ENCODE measurements around the gene SLC25A23.

The SLC25A23 gene

DNA sequence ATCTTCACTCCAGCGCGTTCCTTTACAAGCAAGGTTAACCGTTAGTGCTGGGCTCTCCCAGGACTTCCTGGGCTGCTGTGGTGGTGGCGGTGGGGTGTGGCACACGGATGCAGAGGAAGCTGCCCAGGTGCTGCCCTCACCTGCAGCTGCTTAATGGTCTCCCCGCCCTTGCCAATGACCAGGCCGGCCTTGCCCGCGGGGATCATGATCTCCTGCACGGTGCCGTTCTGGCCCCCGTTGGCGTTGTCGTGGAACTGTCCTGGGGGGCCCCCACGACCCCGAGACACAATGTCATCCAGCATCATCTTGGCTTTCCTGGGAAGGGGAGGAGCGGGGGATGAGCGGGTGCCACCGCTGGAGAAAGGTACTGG lies 41.0 kb downstream of the SLC25A23 start:
- Histone ChIP-seq H3K36me3 (replicated peaks) (peaks cover 90% of the 10 kb centered on the region), H3K4me1 (peaks cover 6% of the 10 kb centered on the region; the same call in 1 of the 2 replicates), H3K4me3 (no peak overlapping the region), H3K9me3 (no peaks in the 10 kb centered on the region), H3K27me3 (ENCODE audit: low read depth) (no peaks in the 10 kb centered on the region)
- in situ Hi-C loops (cut with MboI; ENCODE audit: low sequenced_read_pairs) = no loop called here
- DNase-seq (ENCODE audit: low spot score in 2 of 2) = no peak

DNA sequence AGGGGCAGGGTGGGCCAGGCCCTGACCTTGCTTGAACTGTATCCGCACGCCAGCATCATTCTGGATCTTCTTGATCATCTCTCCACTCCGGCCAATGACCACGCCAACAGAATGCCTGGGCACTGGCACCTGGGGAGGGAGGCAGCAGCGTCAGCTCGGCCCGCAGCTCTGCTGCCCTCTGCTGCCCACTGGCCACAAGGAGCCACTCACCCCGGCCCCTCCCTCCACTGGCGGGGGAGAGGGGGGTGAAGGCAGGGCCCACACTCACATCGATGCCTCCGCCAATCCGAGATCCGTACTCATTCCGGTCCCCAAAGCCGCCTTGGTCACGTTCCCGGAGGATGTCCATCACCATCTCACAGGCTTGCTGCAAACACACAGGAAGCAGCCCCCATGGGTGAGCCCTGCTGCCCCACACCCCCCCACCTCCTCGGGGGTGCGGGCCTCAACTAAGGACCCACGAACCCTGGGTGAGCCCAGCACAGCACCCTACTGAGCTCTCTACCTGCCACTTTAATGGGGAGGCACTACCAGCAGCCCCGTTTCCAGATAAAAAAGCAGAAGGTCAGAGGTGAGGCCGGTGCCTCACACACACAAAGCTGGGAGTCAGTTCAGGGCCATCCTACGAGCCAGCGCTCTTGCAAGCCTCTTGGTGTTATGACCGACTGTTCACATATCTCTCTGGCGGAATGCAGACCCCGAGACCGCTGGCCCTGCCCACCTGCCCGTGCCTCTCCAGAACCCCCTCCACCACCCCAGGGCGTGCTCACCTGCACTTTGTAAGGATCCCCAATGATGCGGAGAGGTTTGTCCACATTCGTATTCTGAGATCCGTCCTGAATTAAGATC lies 41.7 kb downstream of the SLC25A23 start:
- H3K36me3 ChIP-seq (replicated peaks) = peaks cover 88% of the 10 kb centered on the region
- in situ Hi-C loops (cut with MboI; ENCODE audit: low sequenced_read_pairs) = no loop called here
- H3K27me3 ChIP-seq (ENCODE audit: low read depth) = no peaks in the 10 kb centered on the region
- H3K9me3 ChIP-seq = no peaks in the 10 kb centered on the region
- H3K4me1 ChIP-seq = peaks cover under 1% of the 10 kb centered on the region; the same call in 1 of the 2 replicates
- H3K4me3 ChIP-seq = no peak overlapping the region
- DNase-seq (ENCODE audit: low spot score in 2 of 2) = no peak

DNA sequence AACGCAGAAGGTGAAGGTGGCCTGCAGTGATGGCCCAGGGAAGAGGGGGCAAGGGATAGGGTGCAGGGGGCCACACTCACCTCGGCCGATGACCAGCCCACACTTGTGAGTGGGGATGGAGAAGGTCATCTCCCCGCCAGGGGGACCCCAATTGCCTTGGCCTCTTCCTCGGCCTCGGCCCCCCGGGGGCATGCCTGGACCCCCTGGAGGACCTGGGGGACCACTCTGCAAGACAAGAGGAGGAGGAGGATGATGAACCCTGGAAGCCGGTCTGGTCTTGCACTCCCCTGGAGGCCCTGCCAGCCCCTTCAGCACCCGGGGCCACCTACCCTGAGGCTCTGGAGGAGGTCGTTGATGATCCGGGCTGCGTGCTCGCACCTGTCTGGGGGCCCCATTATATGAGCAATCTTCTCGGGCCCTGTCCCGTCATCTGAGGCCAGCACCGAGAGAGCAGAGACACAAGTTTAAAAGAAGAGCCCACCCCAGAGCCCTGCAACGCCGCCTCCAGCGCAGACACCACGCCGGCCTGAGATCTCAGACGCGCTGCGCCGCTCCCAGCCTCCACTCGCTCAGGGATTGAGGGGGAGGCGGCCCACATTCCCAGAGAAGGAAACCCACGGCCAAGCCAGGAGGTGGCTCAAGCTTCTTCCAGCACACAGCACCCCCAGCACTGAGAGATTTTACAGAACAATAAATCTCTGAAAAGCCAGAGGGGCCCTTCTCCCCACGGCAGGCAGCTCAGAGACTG lies 42.8 kb downstream of the SLC25A23 start:
- in situ Hi-C loops (cut with MboI; ENCODE audit: low sequenced_read_pairs) = no loop called here
- Histone ChIP-seq H3K27me3 (ENCODE audit: low read depth) (no peaks in the 10 kb centered on the region), H3K9me3 (no peaks in the 10 kb centered on the region), H3K4me3 (no peak overlapping the region), H3K4me1 (no peaks in the 10 kb centered on the region), H3K36me3 (replicated peaks) (peaks cover 77% of the 10 kb centered on the region)
- no peak for DNase-seq (ENCODE audit: low spot score in 2 of 2)

DNA sequence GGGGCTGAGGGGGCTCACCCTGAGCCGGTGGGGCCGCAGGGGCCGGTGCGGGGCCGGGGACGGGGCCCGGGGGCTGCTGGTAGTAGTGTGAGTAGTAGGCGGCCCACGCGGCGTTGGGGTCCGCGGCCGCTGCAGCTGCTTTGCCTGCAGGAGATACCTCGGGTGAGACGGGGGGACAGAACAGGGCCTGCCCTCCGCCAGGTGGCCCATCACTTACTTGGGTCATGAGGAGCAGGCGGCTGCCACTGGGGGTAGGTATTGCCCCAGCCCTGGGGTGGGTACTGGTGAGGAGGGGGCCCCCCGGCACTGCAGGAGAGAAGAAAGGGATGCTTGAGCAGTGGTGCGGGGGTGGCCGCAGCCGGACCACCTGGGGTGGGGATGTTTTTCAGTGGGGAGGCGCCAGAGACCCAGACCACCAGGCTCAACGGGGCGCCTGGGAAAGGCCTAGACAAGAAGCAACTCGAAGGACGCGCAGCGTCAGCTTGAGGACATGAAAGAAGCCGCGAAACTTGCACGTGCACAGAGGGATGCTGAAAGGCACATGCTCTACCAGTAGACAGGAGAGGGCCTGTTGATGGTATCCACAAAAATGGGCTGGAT lies 43.9 kb downstream of the SLC25A23 start:
- in situ Hi-C loops (cut with MboI; ENCODE audit: low sequenced_read_pairs) = no loop called here
- no peak for DNase-seq (ENCODE audit: low spot score in 2 of 2)
- no peak overlapping the region for H3K4me3 ChIP-seq
- H3K4me1 ChIP-seq = no peaks in the 10 kb centered on the region
- no peaks in the 10 kb centered on the region for H3K9me3 ChIP-seq
- H3K36me3 ChIP-seq (replicated peaks) = peaks cover 65% of the 10 kb centered on the region
- H3K27me3 ChIP-seq (ENCODE audit: low read depth) = no peaks in the 10 kb centered on the region

DNA sequence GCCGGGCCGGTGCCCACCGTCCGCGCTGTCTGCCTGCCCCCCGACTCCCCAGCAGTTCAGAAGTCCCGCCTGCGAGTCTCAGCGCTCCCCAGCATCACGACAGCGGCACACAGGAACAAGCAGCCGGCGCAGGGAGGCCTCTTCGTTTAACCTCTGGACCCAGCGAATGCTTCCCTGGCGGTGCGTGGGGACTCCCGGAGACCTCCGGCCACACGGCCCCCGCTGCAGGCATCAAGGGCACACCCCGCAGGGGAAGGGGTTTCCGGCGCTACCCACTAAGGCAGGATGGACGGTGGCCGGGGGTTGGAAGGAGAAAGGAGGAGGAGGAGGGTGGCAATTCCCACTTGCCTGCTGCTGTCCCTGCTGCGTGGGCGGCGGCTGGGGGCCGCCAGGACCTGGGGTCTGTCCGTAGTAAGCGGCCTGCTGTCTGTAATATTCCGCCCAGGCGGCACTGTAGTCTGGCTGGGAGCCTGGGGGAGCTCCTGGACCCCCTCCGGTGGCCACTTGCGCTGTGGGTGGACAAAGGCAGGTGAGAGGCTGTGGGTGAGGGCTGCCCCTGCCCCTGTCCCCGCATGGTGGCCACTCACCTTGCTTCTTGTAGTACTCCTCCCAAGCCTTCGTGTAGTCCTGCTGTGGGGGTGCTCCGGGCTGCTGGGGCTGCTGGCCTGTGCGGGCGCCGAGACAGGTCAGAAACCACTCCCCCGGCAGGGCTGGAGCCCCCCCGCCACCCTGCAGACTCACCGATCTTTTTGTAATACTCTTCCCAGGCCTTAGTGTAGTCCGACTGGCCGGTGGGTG lies 44.6 kb downstream of the SLC25A23 start:
- no peaks in the 10 kb centered on the region for H3K27me3 ChIP-seq (ENCODE audit: low read depth)
- no peaks in the 10 kb centered on the region for H3K9me3 ChIP-seq
- no peak overlapping the region for H3K4me3 ChIP-seq
- peaks cover 58% of the 10 kb centered on the region for H3K36me3 ChIP-seq (replicated peaks)
- no peak for DNase-seq (ENCODE audit: low spot score in 2 of 2)
- no peaks in the 10 kb centered on the region for H3K4me1 ChIP-seq
- in situ Hi-C loops (cut with MboI; ENCODE audit: low sequenced_read_pairs) = no loop called here

DNA sequence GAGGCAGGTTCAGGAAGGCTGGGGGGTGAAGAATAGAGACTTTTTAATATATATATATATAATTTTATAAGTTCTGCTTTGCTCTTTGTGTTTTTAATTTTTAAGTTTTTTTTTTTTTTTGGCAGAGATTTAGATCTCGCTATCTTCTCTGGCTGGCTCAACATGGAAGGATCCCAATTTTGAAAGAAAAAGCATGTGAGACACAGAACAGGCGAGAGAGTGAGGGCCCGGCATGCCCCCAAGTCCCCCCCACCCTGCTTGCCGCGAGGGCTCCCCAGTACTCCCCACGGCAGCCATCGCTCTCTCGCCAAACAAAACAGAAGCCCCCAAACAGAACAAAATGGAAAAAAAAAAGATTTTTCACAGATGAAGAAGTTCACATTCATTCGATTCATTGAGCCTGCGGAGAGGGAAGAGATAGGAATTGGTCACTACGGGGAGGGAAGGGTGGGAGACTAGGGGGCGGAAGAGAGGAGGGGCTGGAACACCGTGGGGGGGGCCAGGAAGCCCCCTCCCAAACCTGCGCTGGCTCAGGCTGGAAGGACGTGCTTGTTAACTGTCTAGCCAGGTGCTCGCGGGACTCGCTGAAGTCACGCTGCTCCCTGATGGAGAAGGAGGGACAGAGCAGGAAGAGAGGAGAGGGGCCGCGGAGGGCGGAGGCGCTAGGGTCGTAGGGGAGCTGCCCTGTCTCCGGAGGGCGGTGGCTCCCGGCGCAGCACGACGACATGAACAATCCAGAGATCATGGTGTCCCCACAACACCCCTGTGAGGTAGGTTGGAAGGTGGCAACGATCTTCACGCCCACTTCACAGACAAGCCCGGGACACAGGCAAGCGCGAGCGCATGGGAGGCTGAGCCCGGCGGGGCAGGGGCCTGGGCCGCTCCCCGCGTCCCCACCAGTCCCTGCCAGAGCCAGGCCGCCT lies 45.6 kb downstream of the SLC25A23 start:
- Histone ChIP-seq H3K4me3 (no peak overlapping the region), H3K9me3 (no peaks in the 10 kb centered on the region), H3K27me3 (ENCODE audit: low read depth) (no peaks in the 10 kb centered on the region), H3K36me3 (replicated peaks) (peaks cover 48% of the 10 kb centered on the region), H3K4me1 (no peaks in the 10 kb centered on the region)
- no peak for DNase-seq (ENCODE audit: low spot score in 2 of 2)
- in situ Hi-C loops (cut with MboI; ENCODE audit: low sequenced_read_pairs) = no loop called here

DNA sequence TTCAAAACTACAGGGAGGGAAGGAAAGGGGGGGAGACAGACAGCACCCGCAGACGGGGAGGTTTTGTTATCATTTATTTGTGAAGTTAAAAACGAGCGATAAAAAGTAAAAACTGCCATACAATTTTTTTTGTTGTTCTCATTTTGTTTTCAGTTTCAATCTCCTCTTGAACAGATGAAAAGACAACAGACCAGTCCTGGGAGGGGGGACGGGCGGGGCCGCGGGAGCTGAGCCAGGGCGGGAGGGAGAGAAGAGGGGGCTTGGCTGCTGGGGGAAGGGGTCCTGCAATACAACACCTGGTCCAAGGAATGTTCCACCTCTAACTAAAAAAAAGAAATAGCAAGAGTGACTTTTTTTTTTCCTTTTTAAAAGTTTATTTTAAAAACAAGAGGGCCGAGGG lies 46.3 kb downstream of the SLC25A23 start:
- no peak for DNase-seq (ENCODE audit: low spot score in 2 of 2)
- Histone ChIP-seq H3K4me3 (no peak overlapping the region), H3K27me3 (ENCODE audit: low read depth) (no peaks in the 10 kb centered on the region), H3K9me3 (no peaks in the 10 kb centered on the region), H3K36me3 (replicated peaks) (peaks cover 41% of the 10 kb centered on the region), H3K4me1 (no peaks in the 10 kb centered on the region)
- in situ Hi-C loops (cut with MboI; ENCODE audit: low sequenced_read_pairs) = no loop called here

DNA sequence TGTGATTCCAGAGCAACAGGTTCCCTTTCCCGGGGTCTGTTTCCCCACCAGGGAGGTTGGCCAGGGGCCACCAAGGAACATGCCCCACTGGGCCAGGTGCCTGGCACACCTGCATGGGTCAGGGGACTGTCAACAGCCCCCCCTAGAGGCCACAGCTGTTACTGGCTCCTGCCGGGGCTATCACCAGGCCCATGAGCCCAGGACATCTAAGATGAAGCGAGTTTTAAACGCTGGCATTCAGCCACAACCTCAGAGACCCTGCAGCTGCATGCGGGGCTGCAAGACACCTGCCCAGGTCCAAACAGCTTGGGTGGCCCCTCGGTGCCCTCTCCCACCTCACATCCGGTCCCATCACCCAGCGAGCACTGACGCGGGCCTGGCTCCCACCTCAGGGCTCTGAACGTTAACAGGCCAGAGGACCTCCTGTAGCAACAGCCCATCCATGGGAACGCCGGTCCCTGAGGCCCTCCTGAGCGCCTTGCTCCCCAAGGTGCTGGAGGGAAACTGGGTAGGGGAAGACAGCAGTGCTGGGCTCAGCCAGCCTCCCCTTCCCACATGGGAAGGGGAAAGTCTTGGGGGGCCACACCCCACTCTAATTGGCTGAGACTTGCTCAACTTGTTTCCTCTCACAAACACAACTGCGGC lies 47.0 kb downstream of the SLC25A23 start:
- no peaks in the 10 kb centered on the region for H3K4me1 ChIP-seq
- peaks cover 34% of the 10 kb centered on the region for H3K36me3 ChIP-seq (replicated peaks)
- H3K9me3 ChIP-seq = no peaks in the 10 kb centered on the region
- H3K4me3 ChIP-seq = no peak overlapping the region
- in situ Hi-C loops (cut with MboI; ENCODE audit: low sequenced_read_pairs) = no loop called here
- DNase-seq (ENCODE audit: low spot score in 2 of 2) = peak in 1 of 2 experiments; percentile 70
- H3K27me3 ChIP-seq (ENCODE audit: low read depth) = no peaks in the 10 kb centered on the region

DNA sequence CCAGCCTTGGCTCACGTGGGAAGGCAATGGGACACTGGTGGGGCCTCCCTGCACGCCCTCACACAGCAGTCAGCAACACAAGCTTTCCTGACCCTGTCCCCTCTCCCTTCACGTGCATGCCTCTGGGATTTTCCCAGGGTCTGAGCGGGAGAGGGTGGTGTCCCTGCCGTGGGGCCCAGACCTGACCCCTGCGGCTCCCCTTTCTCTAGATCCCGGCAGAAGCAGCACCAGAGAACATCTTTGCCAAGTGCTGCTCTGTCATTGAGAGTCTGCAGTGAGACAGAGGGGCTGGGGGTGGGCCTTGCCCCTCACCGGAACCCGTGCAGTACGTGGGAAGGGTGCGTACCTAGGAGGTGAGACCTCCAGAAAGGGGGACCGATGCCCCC lies 47.5 kb downstream of the SLC25A23 start:
- Histone ChIP-seq H3K9me3 (no peaks in the 10 kb centered on the region), H3K27me3 (ENCODE audit: low read depth) (no peaks in the 10 kb centered on the region), H3K4me1 (no peaks in the 10 kb centered on the region), H3K36me3 (replicated peaks) (peaks cover 29% of the 10 kb centered on the region), H3K4me3 (no peak overlapping the region)
- DNase-seq (ENCODE audit: low spot score in 2 of 2) = no peak
- in situ Hi-C loops (cut with MboI; ENCODE audit: low sequenced_read_pairs) = no loop called here

DNA sequence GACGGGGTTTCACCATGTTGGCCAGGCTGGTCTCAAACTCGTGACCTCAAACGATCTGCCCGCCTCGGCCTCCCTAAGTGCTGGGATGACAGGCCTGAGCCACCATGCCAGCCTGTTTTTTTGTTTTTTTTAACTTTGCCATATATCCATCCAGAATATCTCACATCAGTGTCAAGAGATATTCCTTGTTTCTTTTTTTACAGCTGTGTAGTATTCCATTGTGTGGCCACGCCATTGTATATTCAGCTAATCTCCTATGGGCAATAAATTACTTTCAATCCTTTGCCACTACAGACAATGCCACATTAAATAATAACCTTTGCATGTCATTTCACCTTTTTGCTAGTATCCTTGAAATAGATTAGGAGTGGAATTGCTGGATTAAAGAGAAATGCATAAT lies 50.2 kb downstream of the SLC25A23 start:
- H3K4me1 ChIP-seq = no peaks in the 10 kb centered on the region
- H3K9me3 ChIP-seq = no peaks in the 10 kb centered on the region
- in situ Hi-C loops (cut with MboI; ENCODE audit: low sequenced_read_pairs) = no loop called here

DNA sequence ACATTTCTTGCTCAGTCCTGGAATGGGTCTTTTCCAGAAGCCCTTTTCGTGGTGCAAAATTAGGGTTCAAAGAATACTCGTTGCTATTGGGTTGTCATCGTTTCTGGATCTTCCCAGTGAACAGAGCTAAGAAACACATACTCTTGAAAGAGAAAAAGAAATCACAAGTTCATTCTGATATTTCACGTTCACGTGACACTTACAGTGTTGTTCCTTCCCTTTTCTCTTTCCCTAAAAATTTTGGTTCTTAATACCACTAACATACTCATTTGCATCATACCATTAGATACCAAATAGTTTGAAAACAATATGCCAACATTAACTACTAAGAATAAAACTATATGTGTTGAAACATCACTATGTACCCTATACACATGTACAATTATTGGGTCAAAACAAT lies 53.2 kb downstream of the SLC25A23 start:
- Histone ChIP-seq H3K4me3 (no peak overlapping the region), H3K9me3 (no peaks in the 10 kb centered on the region), H3K4me1 (no peaks in the 10 kb centered on the region), H3K36me3 (replicated peaks) (no peaks in the 10 kb centered on the region), H3K27me3 (ENCODE audit: low read depth) (no peaks in the 10 kb centered on the region)
- no peak for DNase-seq (ENCODE audit: low spot score in 2 of 2)
- in situ Hi-C loops (cut with MboI; ENCODE audit: low sequenced_read_pairs) = no loop called here

More for the DNA sequence above, 50.2 kb downstream of the SLC25A23 start:
- H3K36me3 ChIP-seq (replicated peaks) = peaks cover 4% of the 10 kb centered on the region
- H3K4me3 ChIP-seq = no peak overlapping the region
- no peaks in the 10 kb centered on the region for H3K27me3 ChIP-seq (ENCODE audit: low read depth)
- no peak for DNase-seq (ENCODE audit: low spot score in 2 of 2)

DNA sequence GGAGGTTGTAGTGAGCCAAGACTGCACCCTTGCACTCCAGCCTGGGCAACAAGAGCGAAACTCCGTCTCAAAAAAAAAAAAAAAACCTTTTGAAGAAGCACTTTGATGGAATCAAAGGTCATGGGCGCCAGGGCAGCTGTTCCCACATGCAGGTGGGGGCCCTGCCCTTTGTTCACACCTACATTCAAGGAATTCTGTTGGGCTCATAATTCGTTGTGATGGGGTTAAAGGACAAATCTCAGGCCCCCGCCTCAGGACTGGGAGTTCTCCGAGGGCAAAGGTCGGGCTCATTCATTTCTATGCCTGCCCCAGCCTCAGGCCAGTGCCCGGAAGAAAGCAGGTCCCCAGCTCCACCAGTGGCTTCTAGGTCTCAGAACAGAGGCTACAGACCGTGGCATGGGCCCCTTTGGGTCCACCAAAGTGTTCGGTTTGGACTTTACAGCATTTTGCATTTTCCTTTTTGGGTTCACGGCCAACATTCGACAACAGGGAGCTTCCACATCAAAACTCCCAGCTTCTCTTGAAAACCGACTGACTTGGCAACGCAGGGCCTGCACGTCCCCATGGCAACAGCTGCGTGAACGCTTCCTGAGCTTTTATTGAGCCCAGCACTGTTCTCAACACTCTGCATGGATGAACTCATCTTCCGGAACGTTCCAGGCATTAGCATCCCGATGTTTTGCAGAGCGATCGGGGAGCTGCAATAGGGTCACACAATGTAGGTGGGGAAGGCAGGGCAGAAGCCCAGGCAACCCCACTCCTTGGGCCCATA lies 56.6 kb downstream of the SLC25A23 start:
- Histone ChIP-seq H3K9me3 (no peaks in the 10 kb centered on the region), H3K27me3 (ENCODE audit: low read depth) (no peaks in the 10 kb centered on the region), H3K4me3 (no peak overlapping the region), H3K4me1 (no peaks in the 10 kb centered on the region), H3K36me3 (replicated peaks) (no peaks in the 10 kb centered on the region)
- DNase-seq (ENCODE audit: low spot score in 2 of 2) = no peak
- in situ Hi-C loops (cut with MboI; ENCODE audit: low sequenced_read_pairs) = no loop called here

Data from HAP-1 (cell line).